BJ (cell line): ENCODE data around the gene OTOF. TPM values are rescaled to one million over a fixed set of nuclear protein-coding genes. Genes with fewer than 3 reads are reported as not detected.

Experiments
- CTCF ChIA-PET: fragments of 350-600 bp; formaldehyde crosslinking; extraction: SDS; loops from one replicate; lab custom pipeline; 2021; ENCODE audit warnings: antibody characterized with exemption, inconsistent platforms; lab: Yijun Ruan, JAX
- POLR2A ChIA-PET: fragments of 300-600 bp; sonication (Branson Sonifier 250); formaldehyde crosslinking; extraction: SDS; loops from one replicate; lab custom pipeline; 2021; ENCODE audit warnings: antibody characterized with exemption; lab: Charles Lee
- DNase-seq: peaks from one replicate; pipeline ENCODE4 v3.0.0-alpha.2; 2011; ENCODE audit warnings: low read depth
- H3K27me3 ChIP-seq: 2 replicates; pipeline ENCODE4 v1.6.0; 2011; ENCODE audit warnings: low read length; ENCODE audit not compliant: control insufficient read depth, insufficient read depth
- H3K36me3 ChIP-seq: 2 replicates; pipeline ENCODE4 v1.5.1; 2011; ENCODE audit warnings: low read length; ENCODE audit not compliant: control insufficient read depth, insufficient read depth
- H3K4me3 ChIP-seq: 2 replicates; pipeline ENCODE4 v1.5.1; 2011; ENCODE audit warnings: low read depth, mild to moderate bottlenecking, control low read depth, low read length
- CTCF ChIP-seq: IDR thresholded peaks from 2 replicates; pipeline ENCODE4 v1.5.1; 2011; ENCODE audit warnings: low read depth, mild to moderate bottlenecking, control low read depth, inconsistent platforms, low read length, moderate library complexity; ENCODE audit not compliant: insufficient read depth
- polyA plus RNA-seq: library from polyadenylated mRNA; depleted of rRNA; stranded (reverse); fragments of >200 nt; gene quantifications from 2 replicates; pipeline ENCODE4 v1.2.3, GENCODE V29; 2011

OTOF gene
- polyA plus RNA-seq, 1 experiment, result 0.16 TPM

DNA sequence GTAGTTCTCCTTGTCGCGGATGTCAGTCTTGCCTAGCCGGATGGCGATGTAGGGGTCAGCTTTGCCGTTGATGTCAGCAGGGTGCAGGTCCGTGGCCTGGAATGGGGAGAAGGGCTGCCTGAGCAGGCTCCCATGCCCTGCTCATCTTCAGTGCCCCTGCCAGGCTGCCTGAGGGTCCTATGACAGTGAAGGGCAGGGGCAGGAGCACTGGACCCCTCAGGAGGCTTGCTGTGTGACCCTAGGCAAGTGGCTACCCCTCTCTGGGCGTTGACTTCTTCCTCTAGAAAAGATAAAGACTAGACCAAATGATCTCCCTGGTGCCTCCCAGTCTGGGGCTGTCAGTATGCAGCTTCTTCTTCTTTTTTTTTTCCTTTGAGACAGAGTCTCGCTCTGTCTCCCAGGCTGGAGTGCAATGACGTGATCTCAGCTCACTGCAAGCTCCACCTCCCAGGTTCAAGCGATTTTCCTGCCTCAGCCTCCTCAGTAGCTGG lies 11.9 kb downstream of the OTOF start:
- ChIA-PET POLR2A (no interaction called here), CTCF (interaction anchor here (0.6 kb wide), 1 partner anchor 65 kb away, joined by 3 read pairs; no protein-coding TSS in a partner anchor)
- Histone ChIP-seq H3K36me3 (no peaks in the 10 kb centered on the region), H3K27me3 (no peaks in the 10 kb centered on the region), H3K4me3 (no peak overlapping the region)
- DNase-seq, result no peak
- TF ChIP-seq CTCF, result no peak

DNA sequence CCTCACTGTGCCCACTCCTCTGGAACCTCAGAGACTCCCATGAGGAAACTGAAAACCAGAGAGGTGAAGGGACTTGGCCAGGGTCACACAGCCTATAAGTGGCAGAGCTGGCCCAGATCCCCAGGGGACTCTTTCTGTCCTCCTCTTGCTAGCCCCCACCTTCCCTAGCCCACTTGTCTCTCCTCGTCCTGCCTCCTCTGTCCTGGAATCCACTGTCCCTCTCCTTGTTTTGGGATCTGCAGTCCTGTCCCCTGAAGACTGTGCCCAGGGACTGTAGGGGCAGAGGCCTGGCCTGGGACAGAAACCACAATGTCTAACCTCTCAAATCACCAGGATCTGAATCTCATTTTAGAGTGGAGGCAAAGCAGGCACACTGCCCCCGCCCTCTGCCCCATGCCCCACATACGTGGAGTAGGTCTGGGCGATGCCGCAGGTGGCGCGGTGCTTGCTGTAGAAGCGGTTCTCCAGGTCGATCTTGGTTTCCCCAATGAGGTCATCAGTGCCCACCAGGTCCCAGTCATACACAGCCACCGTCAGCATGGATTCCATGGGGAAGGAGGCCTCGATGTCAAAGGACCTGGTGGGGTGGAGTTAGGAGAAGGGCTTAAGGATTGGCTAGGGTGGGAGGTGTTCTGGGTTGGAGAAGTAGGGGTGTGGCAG lies 12.5 kb downstream of the OTOF start:
- ChIA-PET POLR2A (no interaction called here), CTCF (no interaction called here)
- DNase-seq, result no peak
- no peaks in the 10 kb centered on the region for H3K36me3 ChIP-seq
- H3K4me3 ChIP-seq, result no peak overlapping the region
- peaks cover 1% of the 10 kb centered on the region; the same call in 1 of the 2 replicates for H3K27me3 ChIP-seq
- no peak for TF ChIP-seq CTCF

- H3K27me3 ChIP-seq, result peaks cover 4% of the 10 kb centered on the region
- POLR2A ChIA-PET, result no interaction called here
- no peaks in the 10 kb centered on the region for H3K36me3 ChIP-seq
- CTCF ChIA-PET, result no interaction called here
- H3K4me3 ChIP-seq, result no peak overlapping the region
- TF ChIP-seq CTCF, result no peak
- DNase-seq, result no peak
These were observed 13.3 kb downstream of the OTOF start for GRCh38 chr2:26464390-26465265.

DNA sequence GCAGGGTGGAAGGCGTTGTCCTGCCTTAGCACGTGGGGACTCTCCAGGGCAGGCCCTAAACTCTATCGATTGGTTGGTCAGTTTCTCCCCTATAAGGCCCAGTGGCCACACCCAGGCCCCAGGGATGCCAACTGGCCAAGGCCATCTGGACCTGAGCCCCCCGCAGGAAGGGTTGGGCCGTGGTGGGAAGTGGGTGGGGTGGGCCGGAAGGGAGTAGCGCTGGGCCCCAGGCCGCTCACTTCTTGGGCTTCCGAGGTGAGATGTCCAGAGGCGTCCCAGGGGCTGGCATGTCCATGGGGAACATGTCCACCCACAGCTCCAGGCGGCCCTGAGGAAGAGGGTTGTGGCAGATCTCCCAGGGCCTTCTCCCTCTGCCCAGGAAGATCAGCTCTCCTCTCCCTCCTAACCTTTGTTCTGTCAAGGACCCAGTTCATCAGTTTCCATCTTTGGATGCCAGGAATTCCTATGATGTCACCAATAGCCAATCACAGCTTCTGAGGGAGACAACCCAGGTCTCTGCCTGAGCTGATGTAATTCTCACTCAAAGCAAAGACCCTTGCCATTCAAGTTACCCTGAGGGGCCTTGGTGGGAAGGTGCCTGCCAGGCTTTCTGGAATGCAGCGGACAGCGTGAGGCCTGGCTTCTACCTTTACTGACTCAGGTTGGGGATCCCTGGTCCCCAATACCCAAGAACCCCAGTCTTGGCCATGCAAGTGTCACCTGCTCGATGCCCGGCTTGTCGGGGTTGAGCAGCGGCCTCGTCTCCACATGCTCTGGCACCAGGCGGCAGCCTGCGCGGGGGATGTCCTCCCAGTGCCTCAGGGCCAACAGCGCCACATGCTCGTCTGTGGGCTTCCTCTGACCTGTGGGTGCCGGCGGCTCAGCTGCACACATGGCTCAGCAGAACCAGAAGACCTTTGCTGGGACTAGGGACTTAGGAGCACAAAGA lies 14.4 kb downstream of the OTOF start:
- peaks cover 4% of the 10 kb centered on the region for H3K27me3 ChIP-seq
- no peaks in the 10 kb centered on the region for H3K36me3 ChIP-seq
- H3K4me3 ChIP-seq, result no peak overlapping the region
- no peak for DNase-seq
- TF ChIP-seq CTCF, result no peak
- ChIA-PET POLR2A (no interaction called here), CTCF (no interaction called here)
